ENCODE measurements around the gene MESD. TPM values are rescaled to one million over a fixed set of nuclear protein-coding genes. Genes with fewer than 3 reads are reported as not detected.

The MESD gene
- polyA plus RNA-seq, 1 of the 3 experiments (the other 2 are of a cell fraction), result 15.2 TPM

DNA sequence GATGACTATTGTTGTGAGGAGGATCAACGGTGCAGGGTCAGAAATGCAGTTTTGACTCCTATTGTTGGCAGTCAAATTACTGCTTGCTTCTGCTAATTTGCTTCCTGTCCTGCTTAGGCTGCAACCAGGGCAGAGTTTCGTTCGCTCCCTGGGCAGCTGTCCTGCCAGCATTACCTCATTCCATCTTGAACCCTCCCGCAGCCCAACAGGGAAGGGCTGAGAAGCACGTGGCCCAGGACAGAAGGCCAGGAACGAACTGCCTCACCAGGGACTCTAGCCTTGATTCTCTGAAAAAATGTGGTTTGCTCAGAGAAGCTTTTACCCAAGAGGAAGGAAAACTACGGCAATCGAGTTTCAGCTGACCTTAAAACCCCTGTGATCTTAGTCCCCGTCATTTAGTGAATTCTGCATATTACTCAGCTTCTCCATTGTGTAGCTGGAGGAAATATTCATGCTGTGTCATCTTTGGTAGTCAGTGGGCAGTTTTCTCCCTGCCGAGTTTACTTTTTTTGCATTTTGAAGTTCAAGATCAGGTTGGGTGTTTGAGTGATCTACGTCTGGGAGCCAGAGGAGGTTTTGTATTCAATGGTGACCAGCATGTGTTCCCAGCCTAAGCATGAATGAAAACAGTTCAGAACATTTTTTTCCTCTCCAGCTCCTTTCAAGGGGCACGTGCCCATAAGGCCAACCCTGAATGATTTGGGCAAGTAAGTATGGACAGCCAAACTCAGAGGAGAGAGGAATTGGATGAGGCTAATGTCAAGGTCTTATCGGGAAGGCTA, 34.1 kb upstream of the MESD start:
- Histone ChIP-seq H3K9me2 (no peaks in the 10 kb centered on the region), H3F3A (replicated peaks; ENCODE audit: insufficient read depth) (no peaks in the 10 kb centered on the region), H2AFZ (ENCODE audit: low read depth) (no peak overlapping the region), H3K36me3 (replicated peaks in 1 of 2; ENCODE audit: control insufficient read depth in 1 of 2, insufficient read depth in 2 of 2, low read length in 1 of 2) (no peaks in the 10 kb centered on the region), H3K4me2 (no peak overlapping the region), H3K27me3 (ENCODE audit: insufficient read depth) (no peaks in the 10 kb centered on the region), H3K4me3 (ENCODE audit: low read depth in 2 of 2, low read length in 1 of 2) (no peak overlapping the region), H3K9me3 (no peaks in the 10 kb centered on the region), H3K27ac (ENCODE audit: low read depth in 2 of 2, low read length in 1 of 2) (no peak overlapping the region), H3K4me1 (ENCODE audit: control insufficient read depth in 1 of 2, insufficient read depth in 2 of 2, low read depth in 1 of 2, low read length in 1 of 2) (no peaks in the 10 kb centered on the region), H3K79me2 (ENCODE audit: insufficient read depth) (no peaks in the 10 kb centered on the region), H4K20me1 (ENCODE audit: insufficient read depth) (no peaks in the 10 kb centered on the region), H3K9ac (no peak overlapping the region)
- 87% methylated on average over 13 of the region's 13 CpGs for WGBS (ENCODE audit: low lambda C conversion rate)
- ChIA-PET CTCF (interaction anchor here (1.2 kb wide), 1 partner anchor 9 kb away, joined by 4 read pairs; no protein-coding TSS in a partner anchor), POLR2A (no interaction called here)
- TF ChIP-seq GABPA (IDR thresholded peaks at IDR 0.05; ENCODE audit: low read depth) (no peak), ELF1 (IDR thresholded peaks at IDR 0.05) (no peak), JUND (IDR thresholded peaks at IDR 0.05) (no peak), RXRA (IDR thresholded peaks at IDR 0.05; ENCODE audit: borderline replicate concordance, low read depth) (no peak), TCF12 (IDR thresholded peaks at IDR 0.05) (no peak), FOXJ3 (CRISPR knock-in tag; IDR thresholded peaks at IDR 0.05) (no peak), NRF1 (IDR thresholded peaks at IDR 0.05; ENCODE audit: low read depth, low read length) (no peak), TAF1 (IDR thresholded peaks at IDR 0.05; ENCODE audit: borderline replicate concordance, low read depth, low read length) (no peak), TEAD4 (IDR thresholded peaks at IDR 0.05; ENCODE audit: borderline replicate concordance, insufficient read depth) (no peak), EP300 (IDR thresholded peaks at IDR 0.05; ENCODE audit: borderline replicate concordance in 1 of 2, low read depth in 1 of 2, low read length in 1 of 2) (no peak), SMC3 (IDR thresholded peaks at IDR 0.05; ENCODE audit: low read depth, low read length) (no peak), FOSL2 (IDR thresholded peaks at IDR 0.05; ENCODE audit: borderline replicate concordance, low read depth) (no peak), MXI1 (IDR thresholded peaks at IDR 0.05; ENCODE audit: low read depth, low read length) (no peak), EZH2phosphoT487 (IDR thresholded peaks at IDR 0.05; ENCODE audit: borderline replicate concordance, low read depth) (no peak)
- TF ChIP-seq, protein P1, sequence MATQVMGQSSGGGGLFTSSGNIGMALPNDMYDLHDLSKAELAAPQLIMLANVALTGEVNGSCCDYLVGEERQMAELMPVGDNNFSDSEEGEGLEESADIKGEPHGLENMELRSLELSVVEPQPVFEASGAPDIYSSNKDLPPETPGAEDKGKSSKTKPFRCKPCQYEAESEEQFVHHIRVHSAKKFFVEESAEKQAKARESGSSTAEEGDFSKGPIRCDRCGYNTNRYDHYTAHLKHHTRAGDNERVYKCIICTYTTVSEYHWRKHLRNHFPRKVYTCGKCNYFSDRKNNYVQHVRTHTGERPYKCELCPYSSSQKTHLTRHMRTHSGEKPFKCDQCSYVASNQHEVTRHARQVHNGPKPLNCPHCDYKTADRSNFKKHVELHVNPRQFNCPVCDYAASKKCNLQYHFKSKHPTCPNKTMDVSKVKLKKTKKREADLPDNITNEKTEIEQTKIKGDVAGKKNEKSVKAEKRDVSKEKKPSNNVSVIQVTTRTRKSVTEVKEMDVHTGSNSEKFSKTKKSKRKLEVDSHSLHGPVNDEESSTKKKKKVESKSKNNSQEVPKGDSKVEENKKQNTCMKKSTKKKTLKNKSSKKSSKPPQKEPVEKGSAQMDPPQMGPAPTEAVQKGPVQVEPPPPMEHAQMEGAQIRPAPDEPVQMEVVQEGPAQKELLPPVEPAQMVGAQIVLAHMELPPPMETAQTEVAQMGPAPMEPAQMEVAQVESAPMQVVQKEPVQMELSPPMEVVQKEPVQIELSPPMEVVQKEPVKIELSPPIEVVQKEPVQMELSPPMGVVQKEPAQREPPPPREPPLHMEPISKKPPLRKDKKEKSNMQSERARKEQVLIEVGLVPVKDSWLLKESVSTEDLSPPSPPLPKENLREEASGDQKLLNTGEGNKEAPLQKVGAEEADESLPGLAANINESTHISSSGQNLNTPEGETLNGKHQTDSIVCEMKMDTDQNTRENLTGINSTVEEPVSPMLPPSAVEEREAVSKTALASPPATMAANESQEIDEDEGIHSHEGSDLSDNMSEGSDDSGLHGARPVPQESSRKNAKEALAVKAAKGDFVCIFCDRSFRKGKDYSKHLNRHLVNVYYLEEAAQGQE (IDR thresholded peaks at IDR 0.05; ENCODE audit: low read depth, low read length), result no peak
- TF ChIP-seq, protein P2, sequence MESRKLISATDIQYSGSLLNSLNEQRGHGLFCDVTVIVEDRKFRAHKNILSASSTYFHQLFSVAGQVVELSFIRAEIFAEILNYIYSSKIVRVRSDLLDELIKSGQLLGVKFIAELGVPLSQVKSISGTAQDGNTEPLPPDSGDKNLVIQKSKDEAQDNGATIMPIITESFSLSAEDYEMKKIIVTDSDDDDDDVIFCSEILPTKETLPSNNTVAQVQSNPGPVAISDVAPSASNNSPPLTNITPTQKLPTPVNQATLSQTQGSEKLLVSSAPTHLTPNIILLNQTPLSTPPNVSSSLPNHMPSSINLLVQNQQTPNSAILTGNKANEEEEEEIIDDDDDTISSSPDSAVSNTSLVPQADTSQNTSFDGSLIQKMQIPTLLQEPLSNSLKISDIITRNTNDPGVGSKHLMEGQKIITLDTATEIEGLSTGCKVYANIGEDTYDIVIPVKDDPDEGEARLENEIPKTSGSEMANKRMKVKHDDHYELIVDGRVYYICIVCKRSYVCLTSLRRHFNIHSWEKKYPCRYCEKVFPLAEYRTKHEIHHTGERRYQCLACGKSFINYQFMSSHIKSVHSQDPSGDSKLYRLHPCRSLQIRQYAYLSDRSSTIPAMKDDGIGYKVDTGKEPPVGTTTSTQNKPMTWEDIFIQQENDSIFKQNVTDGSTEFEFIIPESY (IDR thresholded peaks at IDR 0.05; ENCODE audit: borderline replicate concordance, low read depth), result no peak
- TF ChIP-seq, protein P3, sequence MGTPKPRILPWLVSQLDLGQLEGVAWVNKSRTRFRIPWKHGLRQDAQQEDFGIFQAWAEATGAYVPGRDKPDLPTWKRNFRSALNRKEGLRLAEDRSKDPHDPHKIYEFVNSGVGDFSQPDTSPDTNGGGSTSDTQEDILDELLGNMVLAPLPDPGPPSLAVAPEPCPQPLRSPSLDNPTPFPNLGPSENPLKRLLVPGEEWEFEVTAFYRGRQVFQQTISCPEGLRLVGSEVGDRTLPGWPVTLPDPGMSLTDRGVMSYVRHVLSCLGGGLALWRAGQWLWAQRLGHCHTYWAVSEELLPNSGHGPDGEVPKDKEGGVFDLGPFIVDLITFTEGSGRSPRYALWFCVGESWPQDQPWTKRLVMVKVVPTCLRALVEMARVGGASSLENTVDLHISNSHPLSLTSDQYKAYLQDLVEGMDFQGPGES (IDR thresholded peaks at IDR 0.05; ENCODE audit: low read depth, low read length), result no peak
- TF ChIP-seq, protein P4, sequence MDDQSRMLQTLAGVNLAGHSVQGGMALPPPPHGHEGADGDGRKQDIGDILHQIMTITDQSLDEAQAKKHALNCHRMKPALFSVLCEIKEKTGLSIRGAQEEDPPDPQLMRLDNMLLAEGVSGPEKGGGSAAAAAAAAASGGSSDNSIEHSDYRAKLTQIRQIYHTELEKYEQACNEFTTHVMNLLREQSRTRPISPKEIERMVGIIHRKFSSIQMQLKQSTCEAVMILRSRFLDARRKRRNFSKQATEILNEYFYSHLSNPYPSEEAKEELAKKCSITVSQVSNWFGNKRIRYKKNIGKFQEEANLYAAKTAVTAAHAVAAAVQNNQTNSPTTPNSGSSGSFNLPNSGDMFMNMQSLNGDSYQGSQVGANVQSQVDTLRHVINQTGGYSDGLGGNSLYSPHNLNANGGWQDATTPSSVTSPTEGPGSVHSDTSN (IDR thresholded peaks at IDR 0.05), result no peak
- TF ChIP-seq, protein P5, sequence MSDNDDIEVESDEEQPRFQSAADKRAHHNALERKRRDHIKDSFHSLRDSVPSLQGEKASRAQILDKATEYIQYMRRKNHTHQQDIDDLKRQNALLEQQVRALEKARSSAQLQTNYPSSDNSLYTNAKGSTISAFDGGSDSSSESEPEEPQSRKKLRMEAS (IDR thresholded peaks at IDR 0.05; ENCODE audit: low read depth), result no peak
- no peak for DNase-seq
